IMR-90 (cell line): Measurements from ENCODE around the gene CAMTA1. TPM values are rescaled to one million over a fixed set of nuclear protein-coding genes. Genes with fewer than 3 reads are reported as not detected.

Experiments used
- ATAC-seq: fragments of 200-7000 bp; cut with Tn5 transposase; 2 replicates; pipeline ENCODE4 v1.9.1; 2020; ENCODE audit warnings: low read depth, mild to moderate bottlenecking, moderate library complexity
- BruUV-seq: library from RNA; stranded (reverse); fragments of 400-500 nt; replicated peaks from 2 replicates; lab custom pipeline; 2021; lab: Mats Ljungman, UMichigan
- CTCF ChIA-PET: fragments of 300-600 bp; formaldehyde crosslinking; extraction: SDS; loops from one replicate; lab custom pipeline; 2021; ENCODE audit warnings: antibody characterized with exemption; lab: Yijun Ruan, JAX
- POLR2A ChIA-PET: fragments of 300-600 bp; sonication (Branson Sonifier 250); formaldehyde crosslinking; loops from one replicate; lab custom pipeline; 2022; ENCODE audit warnings: antibody characterized with exemption; ENCODE audit not compliant: unreplicated experiment; lab: Charles Lee
- DNase-seq: peaks from one replicate; pipeline ENCODE4 v3.0.0; 2013
- H2AFZ ChIP-seq: replicated peaks from 2 replicates; pipeline ENCODE3; 2013; ENCODE audit warnings: low read length, mild to moderate bottlenecking; ENCODE audit not compliant: poor library complexity
- H2AK5ac ChIP-seq: 2 replicates; pipeline ENCODE4 v1.6.1; 2013; ENCODE audit warnings: low read depth, low read length, inconsistent platforms
- H2AK9ac ChIP-seq: replicated peaks from 2 replicates; pipeline ENCODE3; 2013; ENCODE audit warnings: mild to moderate bottlenecking, low read depth, low read length, moderate library complexity; ENCODE audit not compliant: poor library complexity
- H2BK120ac ChIP-seq: 2 replicates; pipeline ENCODE4 v1.6.1; 2013; ENCODE audit warnings: low read depth, low read length, inconsistent platforms
- H2BK15ac ChIP-seq: 3 replicates; pipeline ENCODE4 v1.6.1; 2013; ENCODE audit warnings: low read depth, low read length, inconsistent platforms
- H2BK20ac ChIP-seq: 2 replicates; pipeline ENCODE4 v1.6.1; 2013; ENCODE audit warnings: low read depth, mild to moderate bottlenecking, inconsistent platforms, low read length, moderate library complexity
- H2BK5ac ChIP-seq: 2 replicates; pipeline ENCODE4 v1.6.1; 2013; ENCODE audit warnings: mild to moderate bottlenecking, low read depth, low read length, inconsistent platforms; ENCODE audit not compliant: poor library complexity, severe bottlenecking
- H3K14ac ChIP-seq: replicated peaks from 2 replicates; pipeline ENCODE4 v1.6.1; 2013; ENCODE audit warnings: low read depth, low read length, inconsistent platforms
- H3K18ac ChIP-seq: 2 replicates; pipeline ENCODE4 v1.6.1; 2013; ENCODE audit warnings: low read depth, low read length, control low read depth
- H3K23ac ChIP-seq: 2 replicates; pipeline ENCODE4 v1.6.1; 2013; ENCODE audit warnings: low read depth, low read length, inconsistent platforms
- H3K27ac ChIP-seq: 2 replicates; pipeline ENCODE4 v1.5.1; 2013; ENCODE audit warnings: mild to moderate bottlenecking, control low read depth, low read length; ENCODE audit not compliant: insufficient read depth
- H3K27me3 ChIP-seq: 2 replicates; pipeline ENCODE4 v1.6.1; 2013; ENCODE audit warnings: low read length; ENCODE audit not compliant: control insufficient read depth, insufficient read depth
- H3K36me3 ChIP-seq: 2 replicates; pipeline ENCODE4 v1.6.1; 2013; ENCODE audit warnings: low read length, mixed read lengths; ENCODE audit not compliant: control insufficient read depth, insufficient read depth
- H3K4ac ChIP-seq: 2 replicates; pipeline ENCODE4 v1.6.1; 2013; ENCODE audit warnings: low read depth, low read length, inconsistent platforms
- H3K4me1 ChIP-seq: 2 replicates; pipeline ENCODE4 v1.6.1; 2013; ENCODE audit warnings: low read length, mixed read lengths; ENCODE audit not compliant: control insufficient read depth, insufficient read depth
- H3K4me2 ChIP-seq: 2 replicates; pipeline ENCODE4 v1.6.1; 2013; ENCODE audit warnings: low read depth, mild to moderate bottlenecking, control low read depth, low read length, moderate library complexity
- H3K4me3 ChIP-seq: 2 replicates; pipeline ENCODE4 v1.5.1; 2013; ENCODE audit warnings: low read depth, mild to moderate bottlenecking, control low read depth, low read length, moderate library complexity; ENCODE audit not compliant: insufficient read depth
- H3K56ac ChIP-seq: 2 replicates; pipeline ENCODE4 v1.6.1; 2013; ENCODE audit warnings: low read length, inconsistent platforms; ENCODE audit not compliant: insufficient read depth; ENCODE audit errors: extremely low read depth
- H3K79me1 ChIP-seq, 2 experiments: 2 replicates each; pipeline ENCODE4 v1.6.1; 2013; ENCODE audit warnings: low read length in 2 of 2, inconsistent platforms in 1 of 2, low read depth in 1 of 2
- H3K9ac ChIP-seq: 2 replicates; pipeline ENCODE4 v1.6.1; 2013; ENCODE audit warnings: low read depth, low read length, control low read depth
- H3K9me1 ChIP-seq: 2 replicates; pipeline ENCODE4 v1.6.1; 2013; ENCODE audit warnings: low read length, inconsistent platforms; ENCODE audit not compliant: insufficient read depth
- H3K9me3 ChIP-seq: 2 replicates; pipeline ENCODE4 v1.6.1; 2013; ENCODE audit warnings: low read length; ENCODE audit not compliant: control insufficient read depth, insufficient read depth
- H4K20me1 ChIP-seq: 2 replicates; pipeline ENCODE4 v1.6.1; 2013; ENCODE audit warnings: low read length, inconsistent platforms; ENCODE audit not compliant: insufficient read depth
- H4K5ac ChIP-seq: 2 replicates; pipeline ENCODE4 v1.6.1; 2013; ENCODE audit warnings: mild to moderate bottlenecking, low read depth, low read length, control low read depth
- H4K8ac ChIP-seq, 2 experiments: 2 replicates each; pipeline ENCODE4 v1.6.1; 2013; ENCODE audit warnings: low read depth in 2 of 2, low read length in 2 of 2, control low read depth in 1 of 2, inconsistent platforms in 1 of 2
- H4K91ac ChIP-seq: 2 replicates; pipeline ENCODE4 v1.6.1; 2013; ENCODE audit warnings: low read depth, low read length, inconsistent platforms; ENCODE audit not compliant: insufficient read depth
- BHLHE40 ChIP-seq: fragments of 150-350 bp; IDR thresholded peaks from 2 replicates; pipeline ENCODE4 v1.6.1; 2016; ENCODE audit warnings: mild to moderate bottlenecking, low read depth, low read length
- CEBPB ChIP-seq: IDR thresholded peaks from 2 replicates; pipeline ENCODE4 v1.6.1; 2012; ENCODE audit warnings: low read depth, low read length, improper control_type of control experiment
- CHD1 ChIP-seq: IDR thresholded peaks from 2 replicates; pipeline ENCODE4 v1.6.1; 2012; ENCODE audit warnings: low read depth, low read length, improper control_type of control experiment
- CTCF ChIP-seq: conservative IDR thresholded peaks from 2 replicates; pipeline ENCODE4 v1.5.1; 2012; ENCODE audit warnings: mild to moderate bottlenecking, low read depth, low read length, improper control_type of control experiment
- ELK1 ChIP-seq: fragments of 150-350 bp; IDR thresholded peaks from 2 replicates; pipeline ENCODE4 v1.6.1; 2016; ENCODE audit warnings: low read depth, mild to moderate bottlenecking, low read length, moderate library complexity, borderline replicate concordance
- MAFK ChIP-seq: IDR thresholded peaks from 2 replicates; pipeline ENCODE4 v1.6.1; 2012; ENCODE audit warnings: low read depth, low read length, improper control_type of control experiment
- MAZ ChIP-seq: IDR thresholded peaks from 2 replicates; pipeline ENCODE4 v1.6.1; 2012; ENCODE audit warnings: low read depth, mild to moderate bottlenecking, low read length, improper control_type of control experiment, moderate library complexity, borderline replicate concordance
- MXI1 ChIP-seq: IDR thresholded peaks from 2 replicates; pipeline ENCODE4 v1.6.1; 2012; ENCODE audit warnings: low read depth, mild to moderate bottlenecking, low read length, moderate library complexity, borderline replicate concordance
- NFE2L2 ChIP-seq: fragments of 150-350 bp; IDR thresholded peaks from 2 replicates; pipeline ENCODE4 v1.6.1; 2016; ENCODE audit warnings: low read depth, mild to moderate bottlenecking, low read length
- POLR2A ChIP-seq: IDR thresholded peaks from 2 replicates; pipeline ENCODE4 v1.6.1; 2012; ENCODE audit warnings: mild to moderate bottlenecking, low read depth, low read length
- RAD21 ChIP-seq: IDR thresholded peaks from 2 replicates; pipeline ENCODE4 v1.6.1; 2012; ENCODE audit warnings: low read length, improper control_type of control experiment
- RCOR1 ChIP-seq: IDR thresholded peaks from 2 replicates; pipeline ENCODE4 v1.6.1; 2012; ENCODE audit warnings: mild to moderate bottlenecking, low read length, improper control_type of control experiment; ENCODE audit not compliant: insufficient replicate concordance
- SMC3 ChIP-seq: fragments of 150-350 bp; IDR thresholded peaks from 2 replicates; pipeline ENCODE4 v1.6.1; 2016; ENCODE audit warnings: low read depth, mild to moderate bottlenecking, antibody characterized with exemption, low read length, moderate library complexity
- USF2 ChIP-seq: fragments of 150-350 bp; IDR thresholded peaks from 2 replicates; pipeline ENCODE4 v1.6.1; 2017; ENCODE audit warnings: mild to moderate bottlenecking, antibody characterized with exemption, low read length, low read depth
- whole genome bisulfite sequencing, 2 experiments: methylation state at CpG; one replicate each; pipeline versions ENCODE4 v1.1.5 to v1.1.7; 2013; ENCODE audit warnings: missing lambda C conversion rate in 2 of 2; ENCODE audit not compliant: insufficient read length in 1 of 2; ENCODE audit errors: extremely low coverage in 2 of 2; 5-methylcytosine and 5-hydroxymethylcytosine counted together
- dilution Hi-C: fragments of 300-500 bp; cut with HindIII; formaldehyde crosslinking; loops from one replicate; pipeline ENCODE4 v1.14.3; 2018; ENCODE audit warnings: low sequenced_read_pairs; ENCODE audit not compliant: unreplicated experiment
- in situ Hi-C: fragments of 300-500 bp; cut with MboI; formaldehyde crosslinking; loops from 3 replicates; pipeline ENCODE4 v1.14.3; 2019; ENCODE audit warnings: low sequenced_read_pairs, inconsistent platforms, mixed read lengths
- intact Hi-C: fragments of 100-400 bp; cut with micrococcal nuclease; formaldehyde crosslinking; loops from 2 replicates; pipeline ENCODE4 v1.10.0; 2022
- polyA plus RNA-seq, 3 experiments: library from polyadenylated mRNA; depleted of rRNA; stranded (reverse); fragments of >200 nt; gene quantifications; 2 replicates each; pipeline ENCODE4 v1.2.3, GENCODE V29; 2012; ENCODE audit warnings: low replicate concordance in 1 of 3
- total RNA-seq: library from RNA; depleted of rRNA; stranded (reverse); fragments of >200 nt; gene quantifications from 2 replicates; pipeline ENCODE4 v1.2.3, GENCODE V29; 2012

CAMTA1 gene
- total and polyA plus RNA-seq, 2 of the 4 experiments (the other 2 are of a cell fraction): 35.5 to 74.3 TPM

GRCh38 chr1:7476861-7477547 lies 691.8 kb downstream of the CAMTA1 start:
- POLR2A ChIA-PET: no interaction called here
- TF ChIP-seq MAFK (no peak), MXI1 (no peak), RCOR1 (no peak), MAZ (no peak), RAD21 (no peak), SMC3 (no peak), POLR2A (no peak), CHD1 (no peak), CTCF (no peak), ELK1 (no peak), USF2 (no peak), BHLHE40 (no peak), CEBPB (no peak), NFE2L2 (no peak)

More at GRCh38 chr1:7476861-7477547, 691.8 kb downstream of the CAMTA1 start:
- H3K9ac ChIP-seq: no peak overlapping the region
- no peaks in the 10 kb centered on the region for H3K27me3 ChIP-seq
- peaks cover 24% of the 10 kb centered on the region for H3K4me1 ChIP-seq
- no peak overlapping the region for H3K56ac ChIP-seq
- no peak overlapping the region for H2BK5ac ChIP-seq
- in situ Hi-C loops: no loop called here
- no peak overlapping the region for H3K23ac ChIP-seq
- DNase-seq: no peak
- H3K14ac ChIP-seq: 0 out of 2 replicates have a peak overlapping the region, but pooled peaks have one; percentile 66
- H3K4me2 ChIP-seq: no peak overlapping the region
- H3K9me3 ChIP-seq: no peaks in the 10 kb centered on the region
- peak overlapping the region in 1 of 2 experiments; percentile 64; a peak in 1 of 4 replicates for H4K8ac ChIP-seq
- H3K4ac ChIP-seq: no peak overlapping the region; the same call in 1 of the 2 replicates
- H2AFZ ChIP-seq: peak overlapping the region; percentile 33
- H3K79me1 ChIP-seq: 0 out of 4 replicates have a peak, but pooled peaks cover 0 to 4% of the 10 kb centered on the region in 2 experiments
- WGBS, 2 experiments: 68% methylated on average over 9 of the region's 17 CpGs; no CpG with 5 or more reads in 1 of the 2 experiments
- peaks cover 19% of the 10 kb centered on the region for H3K9me1 ChIP-seq
- no peak overlapping the region; the same call in 1 of the 2 replicates for H3K27ac ChIP-seq
- no peak for ATAC-seq
- BruUV-seq: no TSS peak
- peak overlapping the region; percentile 40; the same call in 1 of the 2 replicates for H2BK20ac ChIP-seq
- H2AK5ac ChIP-seq: peak overlapping the region; percentile 86
- dilution Hi-C loops: no loop called here
- H3K36me3 ChIP-seq: no peaks in the 10 kb centered on the region
- peak overlapping the region; percentile 61; the same call in 1 of the 3 replicates for H2BK15ac ChIP-seq
- peak overlapping the region; percentile 81; the same call in 1 of the 2 replicates for H4K91ac ChIP-seq
- H2BK120ac ChIP-seq: no peak overlapping the region
- peak overlapping the region; percentile 39 for H2AK9ac ChIP-seq
- no peak overlapping the region for H4K5ac ChIP-seq
- H3K4me3 ChIP-seq: no peak overlapping the region
- H3K18ac ChIP-seq: peak overlapping the region; percentile 5; the same call in 1 of the 2 replicates
- no peaks in the 10 kb centered on the region for H4K20me1 ChIP-seq
- CTCF ChIA-PET: no interaction called here
- intact Hi-C loops: loop anchor here (10.0 kb wide), 2 partner anchors 182 to 682 kb away; no protein-coding TSS in a partner anchor
